IMR-90 (cell line): ENCODE results near the gene SH3RF3. TPM values are rescaled to one million over a fixed set of nuclear protein-coding genes. Genes with fewer than 3 reads are reported as not detected.

Experiments
- ATAC-seq: fragments of 200-7000 bp; cut with Tn5 transposase; 2 replicates; pipeline ENCODE4 v1.9.1; 2020; ENCODE audit warnings: low read depth, mild to moderate bottlenecking, moderate library complexity
- BruUV-seq: library from RNA; stranded (reverse); fragments of 400-500 nt; replicated peaks from 2 replicates; lab custom pipeline; 2021; lab: Mats Ljungman, UMichigan
- CTCF ChIA-PET: fragments of 300-600 bp; formaldehyde crosslinking; extraction: SDS; loops from one replicate; lab custom pipeline; 2021; ENCODE audit warnings: antibody characterized with exemption; lab: Yijun Ruan, JAX
- POLR2A ChIA-PET: fragments of 300-600 bp; sonication (Branson Sonifier 250); formaldehyde crosslinking; loops from one replicate; lab custom pipeline; 2022; ENCODE audit warnings: antibody characterized with exemption; ENCODE audit not compliant: unreplicated experiment; lab: Charles Lee
- DNase-seq: peaks from one replicate; pipeline ENCODE4 v3.0.0; 2013
- H2AFZ ChIP-seq: replicated peaks from 2 replicates; pipeline ENCODE3; 2013; ENCODE audit warnings: low read length, mild to moderate bottlenecking; ENCODE audit not compliant: poor library complexity
- H2AK5ac ChIP-seq: 2 replicates; pipeline ENCODE4 v1.6.1; 2013; ENCODE audit warnings: low read depth, low read length, inconsistent platforms
- H2AK9ac ChIP-seq: replicated peaks from 2 replicates; pipeline ENCODE3; 2013; ENCODE audit warnings: mild to moderate bottlenecking, low read depth, low read length, moderate library complexity; ENCODE audit not compliant: poor library complexity
- H2BK120ac ChIP-seq: 2 replicates; pipeline ENCODE4 v1.6.1; 2013; ENCODE audit warnings: low read depth, low read length, inconsistent platforms
- H2BK15ac ChIP-seq: 3 replicates; pipeline ENCODE4 v1.6.1; 2013; ENCODE audit warnings: low read depth, low read length, inconsistent platforms
- H2BK20ac ChIP-seq: 2 replicates; pipeline ENCODE4 v1.6.1; 2013; ENCODE audit warnings: low read depth, mild to moderate bottlenecking, inconsistent platforms, low read length, moderate library complexity
- H2BK5ac ChIP-seq: 2 replicates; pipeline ENCODE4 v1.6.1; 2013; ENCODE audit warnings: mild to moderate bottlenecking, low read depth, low read length, inconsistent platforms; ENCODE audit not compliant: poor library complexity, severe bottlenecking
- H3K14ac ChIP-seq: replicated peaks from 2 replicates; pipeline ENCODE4 v1.6.1; 2013; ENCODE audit warnings: low read depth, low read length, inconsistent platforms
- H3K18ac ChIP-seq: 2 replicates; pipeline ENCODE4 v1.6.1; 2013; ENCODE audit warnings: low read depth, low read length, control low read depth
- H3K23ac ChIP-seq: 2 replicates; pipeline ENCODE4 v1.6.1; 2013; ENCODE audit warnings: low read depth, low read length, inconsistent platforms
- H3K27ac ChIP-seq: 2 replicates; pipeline ENCODE4 v1.5.1; 2013; ENCODE audit warnings: mild to moderate bottlenecking, control low read depth, low read length; ENCODE audit not compliant: insufficient read depth
- H3K27me3 ChIP-seq: 2 replicates; pipeline ENCODE4 v1.6.1; 2013; ENCODE audit warnings: low read length; ENCODE audit not compliant: control insufficient read depth, insufficient read depth
- H3K36me3 ChIP-seq: 2 replicates; pipeline ENCODE4 v1.6.1; 2013; ENCODE audit warnings: low read length, mixed read lengths; ENCODE audit not compliant: control insufficient read depth, insufficient read depth
- H3K4ac ChIP-seq: 2 replicates; pipeline ENCODE4 v1.6.1; 2013; ENCODE audit warnings: low read depth, low read length, inconsistent platforms
- H3K4me1 ChIP-seq: 2 replicates; pipeline ENCODE4 v1.6.1; 2013; ENCODE audit warnings: low read length, mixed read lengths; ENCODE audit not compliant: control insufficient read depth, insufficient read depth
- H3K4me2 ChIP-seq: 2 replicates; pipeline ENCODE4 v1.6.1; 2013; ENCODE audit warnings: low read depth, mild to moderate bottlenecking, control low read depth, low read length, moderate library complexity
- H3K4me3 ChIP-seq: 2 replicates; pipeline ENCODE4 v1.5.1; 2013; ENCODE audit warnings: low read depth, mild to moderate bottlenecking, control low read depth, low read length, moderate library complexity; ENCODE audit not compliant: insufficient read depth
- H3K56ac ChIP-seq: 2 replicates; pipeline ENCODE4 v1.6.1; 2013; ENCODE audit warnings: low read length, inconsistent platforms; ENCODE audit not compliant: insufficient read depth; ENCODE audit errors: extremely low read depth
- H3K79me1 ChIP-seq, 2 experiments: 2 replicates each; pipeline ENCODE4 v1.6.1; 2013; ENCODE audit warnings: low read length in 2 of 2, inconsistent platforms in 1 of 2, low read depth in 1 of 2
- H3K9ac ChIP-seq: 2 replicates; pipeline ENCODE4 v1.6.1; 2013; ENCODE audit warnings: low read depth, low read length, control low read depth
- H3K9me1 ChIP-seq: 2 replicates; pipeline ENCODE4 v1.6.1; 2013; ENCODE audit warnings: low read length, inconsistent platforms; ENCODE audit not compliant: insufficient read depth
- H3K9me3 ChIP-seq: 2 replicates; pipeline ENCODE4 v1.6.1; 2013; ENCODE audit warnings: low read length; ENCODE audit not compliant: control insufficient read depth, insufficient read depth
- H4K20me1 ChIP-seq: 2 replicates; pipeline ENCODE4 v1.6.1; 2013; ENCODE audit warnings: low read length, inconsistent platforms; ENCODE audit not compliant: insufficient read depth
- H4K5ac ChIP-seq: 2 replicates; pipeline ENCODE4 v1.6.1; 2013; ENCODE audit warnings: mild to moderate bottlenecking, low read depth, low read length, control low read depth
- H4K8ac ChIP-seq, 2 experiments: 2 replicates each; pipeline ENCODE4 v1.6.1; 2013; ENCODE audit warnings: low read depth in 2 of 2, low read length in 2 of 2, control low read depth in 1 of 2, inconsistent platforms in 1 of 2
- H4K91ac ChIP-seq: 2 replicates; pipeline ENCODE4 v1.6.1; 2013; ENCODE audit warnings: low read depth, low read length, inconsistent platforms; ENCODE audit not compliant: insufficient read depth
- BHLHE40 ChIP-seq: fragments of 150-350 bp; IDR thresholded peaks from 2 replicates; pipeline ENCODE4 v1.6.1; 2016; ENCODE audit warnings: mild to moderate bottlenecking, low read depth, low read length
- CEBPB ChIP-seq: IDR thresholded peaks from 2 replicates; pipeline ENCODE4 v1.6.1; 2012; ENCODE audit warnings: low read depth, low read length, improper control_type of control experiment
- CHD1 ChIP-seq: IDR thresholded peaks from 2 replicates; pipeline ENCODE4 v1.6.1; 2012; ENCODE audit warnings: low read depth, low read length, improper control_type of control experiment
- FOS ChIP-seq: fragments of 150-350 bp; IDR thresholded peaks from 2 replicates; pipeline ENCODE4 v1.6.1; 2016; ENCODE audit warnings: low read depth, low read length
- MAFK ChIP-seq: IDR thresholded peaks from 2 replicates; pipeline ENCODE4 v1.6.1; 2012; ENCODE audit warnings: low read depth, low read length, improper control_type of control experiment
- MAZ ChIP-seq: IDR thresholded peaks from 2 replicates; pipeline ENCODE4 v1.6.1; 2012; ENCODE audit warnings: low read depth, mild to moderate bottlenecking, low read length, improper control_type of control experiment, moderate library complexity, borderline replicate concordance
- MXI1 ChIP-seq: IDR thresholded peaks from 2 replicates; pipeline ENCODE4 v1.6.1; 2012; ENCODE audit warnings: low read depth, mild to moderate bottlenecking, low read length, moderate library complexity, borderline replicate concordance
- NFE2L2 ChIP-seq: fragments of 150-350 bp; IDR thresholded peaks from 2 replicates; pipeline ENCODE4 v1.6.1; 2016; ENCODE audit warnings: low read depth, mild to moderate bottlenecking, low read length
- POLR2A ChIP-seq: IDR thresholded peaks from 2 replicates; pipeline ENCODE4 v1.6.1; 2012; ENCODE audit warnings: mild to moderate bottlenecking, low read depth, low read length
- RAD21 ChIP-seq: IDR thresholded peaks from 2 replicates; pipeline ENCODE4 v1.6.1; 2012; ENCODE audit warnings: low read length, improper control_type of control experiment
- RCOR1 ChIP-seq: IDR thresholded peaks from 2 replicates; pipeline ENCODE4 v1.6.1; 2012; ENCODE audit warnings: mild to moderate bottlenecking, low read length, improper control_type of control experiment; ENCODE audit not compliant: insufficient replicate concordance
- RFX5 ChIP-seq: IDR thresholded peaks from 2 replicates; pipeline ENCODE4 v1.8.0; 2012; ENCODE audit warnings: low read depth, mild to moderate bottlenecking, low read length, moderate library complexity
- SMC3 ChIP-seq: fragments of 150-350 bp; IDR thresholded peaks from 2 replicates; pipeline ENCODE4 v1.6.1; 2016; ENCODE audit warnings: low read depth, mild to moderate bottlenecking, antibody characterized with exemption, low read length, moderate library complexity
- WGBS, 2 experiments: methylation state at CpG; one replicate each; pipeline versions ENCODE4 v1.1.5 to v1.1.7; 2013; ENCODE audit warnings: missing lambda C conversion rate in 2 of 2; ENCODE audit not compliant: insufficient read length in 1 of 2; ENCODE audit errors: extremely low coverage in 2 of 2; 5-methylcytosine and 5-hydroxymethylcytosine counted together
- dilution Hi-C: fragments of 300-500 bp; cut with HindIII; formaldehyde crosslinking; loops from one replicate; pipeline ENCODE4 v1.14.3; 2018; ENCODE audit warnings: low sequenced_read_pairs; ENCODE audit not compliant: unreplicated experiment
- in situ Hi-C: fragments of 300-500 bp; cut with MboI; formaldehyde crosslinking; loops from 3 replicates; pipeline ENCODE4 v1.14.3; 2019; ENCODE audit warnings: low sequenced_read_pairs, inconsistent platforms, mixed read lengths
- intact Hi-C: fragments of 100-400 bp; cut with micrococcal nuclease; formaldehyde crosslinking; loops from 2 replicates; pipeline ENCODE4 v1.10.0; 2022
- polyA plus RNA-seq, 3 experiments: library from polyadenylated mRNA; depleted of rRNA; stranded (reverse); fragments of >200 nt; gene quantifications; 2 replicates each; pipeline ENCODE4 v1.2.3, GENCODE V29; 2012; ENCODE audit warnings: low replicate concordance in 1 of 3
- total RNA-seq: library from RNA; depleted of rRNA; stranded (reverse); fragments of >200 nt; gene quantifications from 2 replicates; pipeline ENCODE4 v1.2.3, GENCODE V29; 2012
- TF ChIP-seq, protein P1 (sequence below): conservative IDR thresholded peaks from 2 replicates; pipeline ENCODE4 v1.5.1; 2012; ENCODE audit warnings: mild to moderate bottlenecking, low read depth, low read length, improper control_type of control experiment
- TF ChIP-seq, protein P2 (sequence below): fragments of 150-350 bp; IDR thresholded peaks from 2 replicates; pipeline ENCODE4 v1.6.1; 2016; ENCODE audit warnings: low read depth, mild to moderate bottlenecking, low read length, moderate library complexity, borderline replicate concordance
- TF ChIP-seq, protein P3 (sequence below): fragments of 150-350 bp; IDR thresholded peaks from 2 replicates; pipeline ENCODE4 v1.6.1; 2017; ENCODE audit warnings: mild to moderate bottlenecking, antibody characterized with exemption, low read length, low read depth

Gene SH3RF3
- total and polyA plus RNA-seq, 2 of the 4 experiments (the other 2 are of a cell fraction) = 3.4 to 5.3 TPM

DNA sequence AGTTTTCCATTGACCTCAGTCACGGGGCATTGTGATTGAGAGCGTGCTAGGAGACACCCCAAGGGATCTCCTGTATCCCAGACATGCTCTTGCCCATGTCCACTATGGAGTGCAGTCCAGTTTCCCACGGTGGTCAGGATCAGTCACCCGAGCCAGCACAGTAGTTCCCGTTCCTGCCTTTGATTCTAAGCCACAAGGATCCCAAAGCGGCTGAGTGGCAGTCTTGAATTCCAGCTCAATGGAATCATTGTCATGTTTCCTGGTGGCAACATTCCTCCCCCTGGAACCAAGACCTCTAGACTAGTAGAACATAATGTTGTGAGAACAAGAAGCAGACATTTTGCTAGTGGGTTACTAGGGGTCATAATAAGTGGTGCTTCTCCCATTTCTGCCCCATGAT is 330.5 kb downstream of the SH3RF3 start:
- Histone ChIP-seq H3K9ac (no peak overlapping the region), H4K8ac (no peak overlapping the region)

More for the DNA sequence above, 330.5 kb downstream of the SH3RF3 start:
- H2BK15ac ChIP-seq = no peak overlapping the region
- ATAC-seq = no peak
- H3K27ac ChIP-seq = no peak overlapping the region
- no peak overlapping the region for H3K4me2 ChIP-seq
- H2AK5ac ChIP-seq = no peak overlapping the region
- no CpG with 5 or more reads among the region's 6 CpGs for WGBS, 2 experiments
- TF ChIP-seq POLR2A (no peak), BHLHE40 (no peak), CHD1 (no peak), RCOR1 (no peak), MXI1 (no peak), MAZ (no peak), RFX5 (no peak), SMC3 (no peak), MAFK (no peak), RAD21 (no peak), FOS (no peak), CEBPB (no peak), NFE2L2 (no peak)
- TF ChIP-seq, protein P1, sequence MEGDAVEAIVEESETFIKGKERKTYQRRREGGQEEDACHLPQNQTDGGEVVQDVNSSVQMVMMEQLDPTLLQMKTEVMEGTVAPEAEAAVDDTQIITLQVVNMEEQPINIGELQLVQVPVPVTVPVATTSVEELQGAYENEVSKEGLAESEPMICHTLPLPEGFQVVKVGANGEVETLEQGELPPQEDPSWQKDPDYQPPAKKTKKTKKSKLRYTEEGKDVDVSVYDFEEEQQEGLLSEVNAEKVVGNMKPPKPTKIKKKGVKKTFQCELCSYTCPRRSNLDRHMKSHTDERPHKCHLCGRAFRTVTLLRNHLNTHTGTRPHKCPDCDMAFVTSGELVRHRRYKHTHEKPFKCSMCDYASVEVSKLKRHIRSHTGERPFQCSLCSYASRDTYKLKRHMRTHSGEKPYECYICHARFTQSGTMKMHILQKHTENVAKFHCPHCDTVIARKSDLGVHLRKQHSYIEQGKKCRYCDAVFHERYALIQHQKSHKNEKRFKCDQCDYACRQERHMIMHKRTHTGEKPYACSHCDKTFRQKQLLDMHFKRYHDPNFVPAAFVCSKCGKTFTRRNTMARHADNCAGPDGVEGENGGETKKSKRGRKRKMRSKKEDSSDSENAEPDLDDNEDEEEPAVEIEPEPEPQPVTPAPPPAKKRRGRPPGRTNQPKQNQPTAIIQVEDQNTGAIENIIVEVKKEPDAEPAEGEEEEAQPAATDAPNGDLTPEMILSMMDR = no peak
- TF ChIP-seq, protein P2, sequence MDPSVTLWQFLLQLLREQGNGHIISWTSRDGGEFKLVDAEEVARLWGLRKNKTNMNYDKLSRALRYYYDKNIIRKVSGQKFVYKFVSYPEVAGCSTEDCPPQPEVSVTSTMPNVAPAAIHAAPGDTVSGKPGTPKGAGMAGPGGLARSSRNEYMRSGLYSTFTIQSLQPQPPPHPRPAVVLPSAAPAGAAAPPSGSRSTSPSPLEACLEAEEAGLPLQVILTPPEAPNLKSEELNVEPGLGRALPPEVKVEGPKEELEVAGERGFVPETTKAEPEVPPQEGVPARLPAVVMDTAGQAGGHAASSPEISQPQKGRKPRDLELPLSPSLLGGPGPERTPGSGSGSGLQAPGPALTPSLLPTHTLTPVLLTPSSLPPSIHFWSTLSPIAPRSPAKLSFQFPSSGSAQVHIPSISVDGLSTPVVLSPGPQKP = no peak
- TF ChIP-seq, protein P3, sequence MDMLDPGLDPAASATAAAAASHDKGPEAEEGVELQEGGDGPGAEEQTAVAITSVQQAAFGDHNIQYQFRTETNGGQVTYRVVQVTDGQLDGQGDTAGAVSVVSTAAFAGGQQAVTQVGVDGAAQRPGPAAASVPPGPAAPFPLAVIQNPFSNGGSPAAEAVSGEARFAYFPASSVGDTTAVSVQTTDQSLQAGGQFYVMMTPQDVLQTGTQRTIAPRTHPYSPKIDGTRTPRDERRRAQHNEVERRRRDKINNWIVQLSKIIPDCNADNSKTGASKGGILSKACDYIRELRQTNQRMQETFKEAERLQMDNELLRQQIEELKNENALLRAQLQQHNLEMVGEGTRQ = no peak
- intact Hi-C loops = no loop called here
- H4K91ac ChIP-seq = no peak overlapping the region
- ChIA-PET POLR2A (no interaction called here), CTCF (no interaction called here)
- no peak overlapping the region for H4K5ac ChIP-seq
- peaks cover 5 to 17% of the 10 kb centered on the region in 2 experiments; a peak in 3 of 4 replicates for H3K79me1 ChIP-seq
- BruUV-seq = no TSS peak
- H3K36me3 ChIP-seq = peaks cover 27% of the 10 kb centered on the region
- H2AFZ ChIP-seq = no peak overlapping the region
- H3K4me1 ChIP-seq = no peaks in the 10 kb centered on the region
- H3K14ac ChIP-seq = no peak overlapping the region
- no peak for DNase-seq
- no peak overlapping the region for H3K18ac ChIP-seq
- H3K9me3 ChIP-seq = no peaks in the 10 kb centered on the region
- no peaks in the 10 kb centered on the region for H3K27me3 ChIP-seq
- in situ Hi-C loops = no loop called here
- H3K23ac ChIP-seq = no peak overlapping the region
- no peak overlapping the region for H2BK20ac ChIP-seq
- H2BK120ac ChIP-seq = no peak overlapping the region
- H3K4me3 ChIP-seq = no peak overlapping the region
- no peak overlapping the region for H3K4ac ChIP-seq
- H2AK9ac ChIP-seq = no peak overlapping the region
- no peaks in the 10 kb centered on the region; the same call in 1 of the 2 replicates for H4K20me1 ChIP-seq
- peaks cover 14% of the 10 kb centered on the region; the same call in 1 of the 2 replicates for H3K9me1 ChIP-seq
- dilution Hi-C loops = no loop called here
- H2BK5ac ChIP-seq = no peak overlapping the region
- no peak overlapping the region for H3K56ac ChIP-seq
